PC-9 (cell line): ENCODE measurements around the gene EXOC1. TPM values are rescaled to one million over a fixed set of nuclear protein-coding genes. Genes with fewer than 3 reads are reported as not detected.

ENCODE experiments used
- BruUV-seq: library from RNA; stranded (reverse); fragments of 400-500 nt; replicated peaks from 2 replicates; lab custom pipeline; 2021; lab: Mats Ljungman, UMichigan
- CTCF ChIA-PET: fragments of 300-600 bp; sonication (Branson Sonifier 250); formaldehyde crosslinking; loops from one replicate; lab custom pipeline; 2022; ENCODE audit warnings: antibody characterized with exemption; lab: Charles Lee
- POLR2A ChIA-PET: fragments of 300-600 bp; sonication (Branson Sonifier 250); formaldehyde crosslinking; loops from one replicate; lab custom pipeline; 2022; ENCODE audit warnings: antibody characterized with exemption; ENCODE audit not compliant: unreplicated experiment; lab: Charles Lee
- DNase-seq, 2 experiments: peaks; one replicate each; pipeline versions ENCODE4 v3.0.0 to v3.0.0-alpha.2; 2015 to 2022; ENCODE audit warnings: mixed read lengths in 1 of 2
- H2AFZ ChIP-seq: fragments of 200-600 bp; sonication (generic); 2 replicates; pipeline ENCODE4 v1.8.1; 2017; ENCODE audit warnings: antibody characterized with exemption
- H3F3A ChIP-seq: fragments of 200-600 bp; sonication (generic); 2 replicates; pipeline ENCODE4 v1.8.1; 2017; ENCODE audit warnings: antibody characterized with exemption, mild to moderate bottlenecking, low read depth; ENCODE audit not compliant: insufficient read depth
- H3K27ac ChIP-seq: fragments of 200-600 bp; sonication (generic); 2 replicates; pipeline ENCODE4 v1.6.1; 2016; ENCODE audit warnings: mixed run types
- H3K27me3 ChIP-seq: fragments of 200-600 bp; sonication (generic); 2 replicates; pipeline ENCODE4 v1.6.1; 2016; ENCODE audit warnings: low read depth, mixed run types; ENCODE audit not compliant: insufficient read depth
- H3K36me3 ChIP-seq: fragments of 200-600 bp; sonication (generic); 2 replicates; pipeline ENCODE4 v1.6.1; 2016; ENCODE audit warnings: low read depth, mixed run types
- H3K4me1 ChIP-seq: fragments of 200-600 bp; sonication (generic); replicated peaks from 2 replicates; pipeline ENCODE4 v1.6.1; 2016; ENCODE audit warnings: mixed run types; ENCODE audit not compliant: insufficient read depth
- H3K4me2 ChIP-seq: fragments of 200-600 bp; sonication (generic); 2 replicates; pipeline ENCODE4 v1.6.1; 2017; ENCODE audit warnings: mixed run types
- H3K4me3 ChIP-seq: fragments of 200-600 bp; sonication (generic); 2 replicates; pipeline ENCODE4 v1.6.1; 2016; ENCODE audit warnings: mixed run types
- H3K79me2 ChIP-seq: fragments of 200-600 bp; sonication (generic); 2 replicates; pipeline ENCODE4 v1.6.1; 2017; ENCODE audit warnings: low read depth, mixed run types
- H3K9me2 ChIP-seq: fragments of 200-600 bp; sonication (generic); 2 replicates; pipeline ENCODE4 v1.8.1; 2017; ENCODE audit warnings: mild to moderate bottlenecking; ENCODE audit not compliant: insufficient read depth
- H3K9me3 ChIP-seq: fragments of 200-600 bp; sonication (generic); 2 replicates; pipeline ENCODE4 v1.8.1; 2016; ENCODE audit warnings: low read depth; ENCODE audit not compliant: insufficient read depth
- H4K20me1 ChIP-seq: fragments of 200-600 bp; sonication (generic); 2 replicates; pipeline ENCODE4 v1.8.1; 2017; ENCODE audit not compliant: insufficient read depth
- CTCF ChIP-seq: fragments of 200-600 bp; sonication (generic); conservative IDR thresholded peaks from 2 replicates; pipeline ENCODE4 v1.6.1; 2017; ENCODE audit warnings: mixed run types, antibody characterized with exemption, mild to moderate bottlenecking, moderate library complexity
- EZH2 ChIP-seq: fragments of 200-600 bp; sonication (generic); IDR thresholded peaks from 2 replicates; pipeline ENCODE4 v1.8.0; 2017; ENCODE audit warnings: antibody characterized with exemption, low read depth
- intact Hi-C: fragments of 100-400 bp; cut with micrococcal nuclease; formaldehyde crosslinking; loops from one replicate; pipeline ENCODE4 v1.10.0; 2022; ENCODE audit not compliant: unreplicated experiment
- total RNA-seq: library from RNA; stranded (reverse); gene quantifications from 2 replicates; pipeline ENCODE4 v1.2.3, GENCODE V29; 2021

Gene EXOC1
- total RNA-seq, 1 experiment from 2014 or later = 27.1 TPM

GRCh38 chr4:55931043-55931442 lies 77.6 kb downstream of the EXOC1 start:
- no peaks in the 10 kb centered on the region for H3K36me3 ChIP-seq
- no peak overlapping the region for H2AFZ ChIP-seq
- no peaks in the 10 kb centered on the region for H4K20me1 ChIP-seq
- no peaks in the 10 kb centered on the region for H3K4me1 ChIP-seq
- no peaks in the 10 kb centered on the region for H3K9me3 ChIP-seq
- ChIA-PET POLR2A (no interaction called here), CTCF (no interaction called here)
- intact Hi-C loops = no loop called here
- no peak overlapping the region for H3K4me3 ChIP-seq
- H3K27ac ChIP-seq = no peak overlapping the region
- no peaks in the 10 kb centered on the region for H3K9me2 ChIP-seq
- H3F3A ChIP-seq = no peaks in the 10 kb centered on the region
- H3K27me3 ChIP-seq = no peaks in the 10 kb centered on the region
- H3K4me2 ChIP-seq = no peak overlapping the region
- no peak for DNase-seq
- no TSS peak for BruUV-seq
- TF ChIP-seq CTCF = no peak
- no peaks in the 10 kb centered on the region for H3K79me2 ChIP-seq

GRCh38 chr4:55931833-55932232 lies 78.4 kb downstream of the EXOC1 start:
- BruUV-seq = no TSS peak
- Histone ChIP-seq H3K27ac (no peak overlapping the region), H2AFZ (no peak overlapping the region), H3K9me2 (no peaks in the 10 kb centered on the region), H3K9me3 (no peaks in the 10 kb centered on the region), H3K4me2 (no peak overlapping the region), H3K4me1 (no peaks in the 10 kb centered on the region), H4K20me1 (no peaks in the 10 kb centered on the region), H3K27me3 (no peaks in the 10 kb centered on the region), H3K4me3 (no peak overlapping the region), H3F3A (no peaks in the 10 kb centered on the region), H3K36me3 (no peaks in the 10 kb centered on the region), H3K79me2 (no peaks in the 10 kb centered on the region)
- ChIA-PET CTCF (no interaction called here), POLR2A (no interaction called here)
- TF ChIP-seq EZH2 (no peak), CTCF (no peak)
- no peak for DNase-seq
- intact Hi-C loops = no loop called here

GRCh38 chr4:55932511-55932910 lies 79.1 kb downstream of the EXOC1 start:
- TF ChIP-seq EZH2 (no peak), CTCF (no peak)
- Histone ChIP-seq H4K20me1 (no peaks in the 10 kb centered on the region), H2AFZ (no peak overlapping the region), H3K27ac (no peak overlapping the region), H3K36me3 (no peaks in the 10 kb centered on the region), H3K4me3 (no peak overlapping the region), H3F3A (no peaks in the 10 kb centered on the region), H3K79me2 (no peaks in the 10 kb centered on the region), H3K4me2 (no peak overlapping the region), H3K4me1 (no peaks in the 10 kb centered on the region), H3K9me3 (no peaks in the 10 kb centered on the region), H3K27me3 (no peaks in the 10 kb centered on the region), H3K9me2 (no peaks in the 10 kb centered on the region)
- no peak for DNase-seq
- BruUV-seq = no TSS peak
- intact Hi-C loops = no loop called here
- ChIA-PET POLR2A (no interaction called here), CTCF (no interaction called here)
